ENCODE results near the gene ERAL1.
"Not testable (repeated sequence)": the region's sequence is repeated elsewhere in the genome, so short reads cannot be mapped to it uniquely, and the experiment has no call there.

Gene ERAL1

DNA sequence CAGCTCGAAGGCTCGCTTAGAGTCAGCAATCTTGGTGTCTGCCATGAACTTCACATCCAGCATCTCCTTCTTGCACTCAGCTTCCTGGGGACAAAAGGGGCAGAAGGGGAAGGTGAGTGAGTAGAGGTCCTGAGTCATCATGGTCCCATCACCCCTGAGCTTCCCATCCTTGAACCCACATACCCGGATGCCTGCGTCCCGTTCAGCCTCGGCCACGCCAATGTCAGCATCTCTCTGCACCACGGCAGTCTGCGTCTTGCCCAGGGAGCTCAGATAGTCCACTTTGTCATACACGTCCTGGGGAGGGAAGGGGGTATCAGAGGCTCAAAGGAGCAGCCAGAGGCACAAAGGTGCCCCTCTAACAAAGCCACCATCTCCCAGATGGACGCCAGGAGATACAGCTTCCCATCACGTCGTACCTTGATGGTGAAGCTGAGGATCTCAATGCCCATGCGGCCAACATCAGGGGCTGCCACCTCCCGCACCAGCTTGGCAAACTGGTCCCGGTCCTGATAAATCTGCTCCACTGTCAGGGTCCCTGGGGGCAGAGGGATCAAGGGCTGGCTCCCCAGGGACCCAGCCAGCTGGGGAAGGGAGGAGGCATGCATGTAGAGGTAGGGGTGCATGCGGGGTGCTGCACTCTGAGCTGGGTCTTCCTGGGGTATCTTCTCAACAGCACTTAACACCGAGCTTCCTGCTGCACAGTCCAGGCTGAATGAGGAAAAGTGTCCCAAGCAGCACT is 27.5 kb downstream of the ERAL1 start:
- H3K9ac ChIP-seq (ENCODE audit: low read length), result no peak overlapping the region
- no peaks in the 10 kb centered on the region for H3K27me3 ChIP-seq (ENCODE audit: control insufficient read depth, insufficient read depth, low read length)
- H3K9me3 ChIP-seq (ENCODE audit: control insufficient read depth, low read depth, low read length), result no peaks in the 10 kb centered on the region
- H3K4me3 ChIP-seq (ENCODE audit: low read length), result no peak overlapping the region
- no peaks in the 10 kb centered on the region for H3K4me1 ChIP-seq (ENCODE audit: control insufficient read depth, low read depth, low read length)
- H3K27ac ChIP-seq (ENCODE audit: low read length), result no peak overlapping the region
- peaks cover 37% of the 10 kb centered on the region for H3K36me3 ChIP-seq (ENCODE audit: control insufficient read depth, low read depth, low read length)

DNA sequence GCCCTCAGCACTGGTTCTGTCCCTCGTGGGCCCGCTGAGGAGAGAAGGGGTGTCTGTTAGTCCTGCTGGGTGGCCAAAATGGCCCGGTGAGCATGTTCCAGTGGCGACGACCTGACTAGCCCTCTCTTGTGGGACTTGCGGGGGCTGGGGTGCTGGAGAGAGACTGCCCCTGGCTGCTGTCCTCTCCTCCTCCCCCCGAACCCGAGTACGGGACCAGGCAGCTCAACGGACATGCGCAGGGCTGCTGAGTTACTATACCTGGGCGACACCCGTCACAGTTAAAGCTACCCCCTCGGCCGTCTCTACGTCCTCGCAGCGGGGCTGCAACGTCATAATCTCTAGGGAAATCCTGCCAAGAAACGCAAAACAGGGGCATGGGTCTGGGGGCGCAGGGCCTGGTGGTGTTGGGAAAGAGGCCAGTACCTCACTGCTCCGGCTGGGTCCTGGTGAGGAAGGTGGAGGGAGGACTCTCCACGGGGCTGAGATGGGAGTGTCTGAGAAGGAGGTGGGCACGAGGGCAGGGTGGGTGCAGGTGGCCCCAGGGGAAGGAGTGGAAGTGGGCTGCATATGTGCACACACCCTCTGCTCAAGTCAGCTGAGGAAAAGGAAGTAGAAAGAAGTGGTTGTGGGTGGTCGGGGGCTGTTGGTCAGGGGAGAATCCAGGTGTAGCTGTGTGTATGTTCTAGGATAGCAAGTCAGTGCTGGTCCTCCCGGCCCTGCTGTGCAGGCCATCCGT is 29.3 kb downstream of the ERAL1 start:
- peaks cover 35% of the 10 kb centered on the region for H3K36me3 ChIP-seq (ENCODE audit: control insufficient read depth, low read depth, low read length)
- H3K4me3 ChIP-seq (ENCODE audit: low read length), result no peak overlapping the region
- no peaks in the 10 kb centered on the region for H3K27me3 ChIP-seq (ENCODE audit: control insufficient read depth, insufficient read depth, low read length)
- H3K9ac ChIP-seq (ENCODE audit: low read length), result no peak overlapping the region
- H3K4me1 ChIP-seq (ENCODE audit: control insufficient read depth, low read depth, low read length), result no peaks in the 10 kb centered on the region
- no peaks in the 10 kb centered on the region for H3K9me3 ChIP-seq (ENCODE audit: control insufficient read depth, low read depth, low read length)
- H3K27ac ChIP-seq (ENCODE audit: low read length), result no peak overlapping the region

DNA sequence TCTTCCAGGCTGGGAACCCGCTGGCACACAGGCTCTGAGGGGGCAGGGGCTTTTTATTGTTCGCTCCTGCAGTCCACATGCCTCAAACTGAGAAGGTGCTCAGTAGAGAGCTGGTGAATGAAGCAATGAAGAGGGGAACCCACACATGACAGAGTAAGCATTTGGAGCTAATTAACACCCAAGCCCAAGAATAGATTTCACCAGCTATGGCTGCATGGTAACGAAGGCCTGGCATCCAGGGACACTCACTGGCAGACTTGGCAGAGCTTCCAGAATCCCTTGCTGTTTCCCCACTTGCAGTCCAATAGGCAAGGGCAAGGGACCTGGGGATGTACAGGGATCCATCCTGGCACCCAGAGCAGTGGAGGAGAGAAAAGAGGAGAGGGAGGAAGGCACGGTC is 30.5 kb downstream of the ERAL1 start:
- Histone ChIP-seq H3K36me3 (ENCODE audit: control insufficient read depth, low read depth, low read length) (peaks cover 25% of the 10 kb centered on the region), H3K27ac (ENCODE audit: low read length) (no peak overlapping the region), H3K4me1 (ENCODE audit: control insufficient read depth, low read depth, low read length) (no peaks in the 10 kb centered on the region), H3K9me3 (ENCODE audit: control insufficient read depth, low read depth, low read length) (no peaks in the 10 kb centered on the region), H3K4me3 (ENCODE audit: low read length) (no peak overlapping the region), H3K9ac (ENCODE audit: low read length) (no peak overlapping the region), H3K27me3 (ENCODE audit: control insufficient read depth, insufficient read depth, low read length) (no peaks in the 10 kb centered on the region)

DNA sequence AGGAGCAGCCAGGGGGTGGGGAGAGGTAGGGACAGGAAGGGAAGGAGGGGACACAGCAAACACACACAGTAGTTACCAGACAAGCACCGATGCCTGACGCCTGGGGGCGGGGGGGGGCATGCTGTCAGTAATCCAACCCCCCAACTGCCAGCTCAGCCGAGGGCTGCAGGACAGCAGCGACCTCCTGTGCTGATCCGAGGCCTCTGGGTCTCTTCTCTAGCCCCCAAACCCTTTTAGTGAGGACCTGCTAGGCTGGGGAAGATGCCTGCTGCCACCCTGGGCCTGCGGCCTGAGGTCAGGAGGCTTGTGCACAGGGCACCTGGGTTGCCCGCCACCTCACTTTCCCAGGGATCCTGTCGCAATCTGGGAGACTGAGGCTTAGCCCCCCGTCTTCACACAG is 31.1 kb downstream of the ERAL1 start:
- Histone ChIP-seq H3K27me3 (ENCODE audit: control insufficient read depth, insufficient read depth, low read length) (no peaks in the 10 kb centered on the region), H3K9ac (ENCODE audit: low read length) (no peak overlapping the region), H3K36me3 (ENCODE audit: control insufficient read depth, low read depth, low read length) (peaks cover 20% of the 10 kb centered on the region), H3K27ac (ENCODE audit: low read length) (no peak overlapping the region), H3K4me3 (ENCODE audit: low read length) (no peak overlapping the region), H3K4me1 (ENCODE audit: control insufficient read depth, low read depth, low read length) (no peaks in the 10 kb centered on the region), H3K9me3 (ENCODE audit: control insufficient read depth, low read depth, low read length) (no peaks in the 10 kb centered on the region)

DNA sequence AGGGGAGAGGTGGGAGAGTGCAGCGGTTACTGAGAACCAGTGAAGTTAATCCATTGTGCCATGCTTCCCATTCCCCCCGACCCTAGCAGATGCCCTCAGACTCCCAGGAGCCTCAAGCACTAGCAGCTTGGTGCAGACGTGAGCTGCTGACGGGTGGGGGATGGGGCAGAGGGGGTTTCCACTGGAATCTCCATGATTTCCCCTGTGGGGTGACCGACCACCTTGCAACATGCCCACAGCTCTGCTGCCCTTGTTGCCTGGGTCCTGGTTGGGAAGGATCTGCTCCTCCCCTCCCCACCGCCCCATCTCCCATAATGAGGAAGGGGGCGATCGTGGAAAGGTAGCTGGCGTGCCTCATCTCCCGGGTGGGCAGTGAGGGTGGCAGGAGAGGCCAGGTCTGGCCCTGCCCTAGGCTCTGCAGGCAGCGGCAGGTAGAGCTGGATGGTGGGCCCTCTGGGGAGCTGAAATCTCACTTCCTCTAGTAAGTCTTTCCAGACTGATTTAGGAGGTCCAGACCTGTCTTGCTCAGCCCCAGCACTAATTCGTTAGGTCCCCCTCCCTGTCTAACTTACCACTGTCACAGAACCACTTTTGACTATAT is 33.2 kb downstream of the ERAL1 start:
- H3K9ac ChIP-seq (ENCODE audit: low read length), result no peak overlapping the region
- no peaks in the 10 kb centered on the region for H3K4me1 ChIP-seq (ENCODE audit: control insufficient read depth, low read depth, low read length)
- peaks cover 1% of the 10 kb centered on the region for H3K36me3 ChIP-seq (ENCODE audit: control insufficient read depth, low read depth, low read length)
- H3K9me3 ChIP-seq (ENCODE audit: control insufficient read depth, low read depth, low read length), result no peaks in the 10 kb centered on the region
- no peak overlapping the region for H3K27ac ChIP-seq (ENCODE audit: low read length)
- H3K27me3 ChIP-seq (ENCODE audit: control insufficient read depth, insufficient read depth, low read length), result no peaks in the 10 kb centered on the region
- H3K4me3 ChIP-seq (ENCODE audit: low read length), result no peak overlapping the region

DNA sequence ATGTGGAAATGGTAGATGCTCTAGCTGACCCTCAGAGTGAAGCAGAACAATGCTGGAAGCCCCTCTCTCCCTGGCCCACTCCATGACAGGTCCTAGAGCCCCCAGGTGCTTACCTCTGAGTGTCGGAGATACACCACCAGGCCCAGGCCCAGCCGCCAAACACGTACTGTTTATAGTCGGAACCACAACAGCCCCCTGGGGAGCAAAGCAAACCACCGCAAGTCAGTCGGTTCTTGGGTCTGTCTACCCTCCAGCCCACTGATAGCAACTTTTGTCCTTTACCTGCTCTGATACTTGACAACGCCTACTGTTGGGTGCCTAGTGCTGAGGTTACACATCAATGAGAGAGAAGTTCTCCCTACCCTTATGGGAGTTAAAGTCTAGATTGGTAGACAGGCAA is 34.0 kb downstream of the ERAL1 start:
- Histone ChIP-seq H3K4me1 (ENCODE audit: control insufficient read depth, low read depth, low read length) (no peaks in the 10 kb centered on the region), H3K27me3 (ENCODE audit: control insufficient read depth, insufficient read depth, low read length) (no peaks in the 10 kb centered on the region), H3K27ac (ENCODE audit: low read length) (no peak overlapping the region), H3K9me3 (ENCODE audit: control insufficient read depth, low read depth, low read length) (no peaks in the 10 kb centered on the region), H3K9ac (ENCODE audit: low read length) (no peak overlapping the region), H3K36me3 (ENCODE audit: control insufficient read depth, low read depth, low read length) (no peaks in the 10 kb centered on the region), H3K4me3 (ENCODE audit: low read length) (no peak overlapping the region)

DNA sequence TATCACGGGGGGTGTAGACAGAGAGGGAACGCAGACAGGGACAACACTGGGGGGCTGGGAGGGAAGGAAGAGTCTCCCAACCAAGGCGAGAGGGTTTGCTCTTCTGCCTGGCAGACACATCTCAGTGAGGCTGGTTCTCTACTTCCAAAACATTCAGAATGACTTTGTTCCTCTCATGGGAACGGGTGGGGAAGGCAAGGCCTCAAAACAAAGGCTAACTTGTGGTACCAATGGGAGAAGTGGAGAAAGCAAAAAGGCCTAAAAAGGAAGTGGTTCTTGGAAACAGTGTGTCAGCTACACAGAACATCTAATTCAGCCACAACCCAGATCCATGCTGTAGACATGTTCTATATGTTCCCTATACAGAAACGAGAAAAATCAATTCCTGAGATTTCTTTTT is 35.2 kb downstream of the ERAL1 start:
- no peaks in the 10 kb centered on the region for H3K4me1 ChIP-seq (ENCODE audit: control insufficient read depth, low read depth, low read length)
- H3K4me3 ChIP-seq (ENCODE audit: low read length), result no peak overlapping the region
- no peaks in the 10 kb centered on the region for H3K27me3 ChIP-seq (ENCODE audit: control insufficient read depth, insufficient read depth, low read length)
- no peaks in the 10 kb centered on the region for H3K36me3 ChIP-seq (ENCODE audit: control insufficient read depth, low read depth, low read length)
- no peaks in the 10 kb centered on the region for H3K9me3 ChIP-seq (ENCODE audit: control insufficient read depth, low read depth, low read length)
- H3K9ac ChIP-seq (ENCODE audit: low read length), result no peak overlapping the region
- H3K27ac ChIP-seq (ENCODE audit: low read length), result no peak overlapping the region

DNA sequence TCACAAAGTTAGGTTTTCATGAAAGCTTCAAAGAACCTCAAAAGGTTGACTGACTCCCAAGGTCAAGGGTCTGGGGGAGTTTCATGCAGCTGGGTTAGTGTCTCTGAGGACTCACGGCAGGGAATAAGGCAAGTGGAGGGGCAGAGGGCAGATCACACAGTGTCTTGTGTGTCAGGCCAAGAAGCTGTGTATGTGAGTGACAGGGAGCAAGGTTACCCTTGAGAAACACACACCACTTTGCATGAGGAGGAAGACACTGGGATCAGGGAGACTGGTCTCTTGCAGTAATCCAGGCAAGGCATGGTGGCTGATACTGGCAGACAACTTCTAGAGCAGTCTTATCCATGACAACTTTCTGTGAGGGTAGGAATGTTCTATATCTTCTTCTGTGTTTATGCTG is 36.4 kb downstream of the ERAL1 start:
- Histone ChIP-seq H3K9ac (ENCODE audit: low read length) (no peak overlapping the region), H3K36me3 (ENCODE audit: control insufficient read depth, low read depth, low read length) (no peaks in the 10 kb centered on the region), H3K4me1 (ENCODE audit: control insufficient read depth, low read depth, low read length) (peaks cover 5% of the 10 kb centered on the region), H3K4me3 (ENCODE audit: low read length) (no peak overlapping the region), H3K27me3 (ENCODE audit: control insufficient read depth, insufficient read depth, low read length) (no peaks in the 10 kb centered on the region), H3K27ac (ENCODE audit: low read length) (no peak overlapping the region), H3K9me3 (ENCODE audit: control insufficient read depth, low read depth, low read length) (no peaks in the 10 kb centered on the region)

DNA sequence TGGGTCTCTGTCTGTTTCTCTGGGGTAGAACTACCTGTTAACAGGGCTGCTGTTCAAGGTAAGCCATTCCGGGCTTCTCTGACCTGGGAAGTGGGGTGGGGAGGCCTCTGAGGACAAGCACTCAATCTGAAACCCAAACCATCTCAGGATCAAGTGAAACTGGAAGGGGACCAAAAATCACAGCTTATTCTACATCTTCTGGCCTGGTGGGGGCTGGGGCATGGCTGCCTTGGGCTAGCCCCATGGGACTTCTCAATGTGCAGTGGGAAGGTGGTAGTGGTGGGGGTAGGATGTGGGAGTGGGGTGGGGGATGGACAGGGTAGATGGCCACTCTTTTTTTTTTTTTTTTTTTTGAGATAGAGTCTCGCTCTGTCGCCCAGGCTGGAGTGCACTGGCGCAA is 37.2 kb downstream of the ERAL1 start:
- no peak overlapping the region for H3K27ac ChIP-seq (ENCODE audit: low read length)
- H3K27me3 ChIP-seq (ENCODE audit: control insufficient read depth, insufficient read depth, low read length), result no peaks in the 10 kb centered on the region
- no peaks in the 10 kb centered on the region for H3K36me3 ChIP-seq (ENCODE audit: control insufficient read depth, low read depth, low read length)
- H3K4me1 ChIP-seq (ENCODE audit: control insufficient read depth, low read depth, low read length), result peaks cover 9% of the 10 kb centered on the region
- no peak overlapping the region for H3K9ac ChIP-seq (ENCODE audit: low read length)
- H3K4me3 ChIP-seq (ENCODE audit: low read length), result no peak overlapping the region
- H3K9me3 ChIP-seq (ENCODE audit: control insufficient read depth, low read depth, low read length), result no peaks in the 10 kb centered on the region

DNA sequence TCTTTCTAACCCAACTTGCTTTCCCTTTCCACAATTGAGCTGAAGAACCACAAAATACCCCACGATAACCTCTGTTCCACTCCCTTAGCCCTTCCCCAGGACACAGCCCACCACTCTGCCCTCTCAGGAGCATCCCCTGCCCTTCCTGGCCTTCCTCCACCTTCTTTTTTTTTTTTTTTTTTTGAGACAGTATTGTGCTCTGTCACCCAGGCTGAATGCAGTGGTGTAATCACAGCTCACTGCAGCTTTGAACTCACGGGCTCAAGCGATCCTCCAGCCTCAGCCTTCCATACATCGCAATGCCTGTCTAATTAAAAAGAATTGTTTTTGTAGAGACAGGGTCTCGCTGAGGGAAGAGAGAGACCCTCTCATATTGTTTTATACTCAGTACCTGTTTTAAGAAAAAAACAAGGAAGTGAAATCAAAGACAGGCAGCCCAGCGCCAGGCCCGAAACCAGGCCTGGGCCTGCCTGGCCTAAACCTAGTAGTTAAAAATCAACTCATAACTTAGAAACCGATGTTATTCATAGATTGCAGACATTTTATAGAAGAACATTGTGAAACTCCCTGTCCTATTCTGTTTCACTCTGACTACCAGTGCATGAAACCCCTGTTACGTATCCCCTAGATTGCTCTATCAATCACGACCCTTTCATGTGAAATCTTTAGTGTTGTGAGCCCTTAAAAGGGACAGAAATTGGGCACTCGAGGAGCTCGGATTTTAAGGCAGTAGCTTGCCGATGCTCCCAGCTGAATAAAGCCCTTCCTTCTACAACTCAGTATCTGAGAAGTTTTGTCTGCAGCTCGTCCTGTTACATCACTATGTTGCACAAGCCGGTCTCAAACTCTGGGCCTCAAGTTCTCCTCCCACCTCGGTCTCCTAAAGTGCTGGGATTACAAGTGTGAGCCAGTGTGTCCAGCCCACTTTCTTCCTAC is 38.7 kb downstream of the ERAL1 start:
- not testable (repeated sequence) for H3K9ac ChIP-seq (ENCODE audit: low read length); H3K27ac ChIP-seq (ENCODE audit: low read length); H3K4me3 ChIP-seq (ENCODE audit: low read length); H3K27me3 ChIP-seq (ENCODE audit: control insufficient read depth, insufficient read depth, low read length); H3K9me3 ChIP-seq (ENCODE audit: control insufficient read depth, low read depth, low read length); H3K4me1 ChIP-seq (ENCODE audit: control insufficient read depth, low read depth, low read length); H3K36me3 ChIP-seq (ENCODE audit: control insufficient read depth, low read depth, low read length)

DNA sequence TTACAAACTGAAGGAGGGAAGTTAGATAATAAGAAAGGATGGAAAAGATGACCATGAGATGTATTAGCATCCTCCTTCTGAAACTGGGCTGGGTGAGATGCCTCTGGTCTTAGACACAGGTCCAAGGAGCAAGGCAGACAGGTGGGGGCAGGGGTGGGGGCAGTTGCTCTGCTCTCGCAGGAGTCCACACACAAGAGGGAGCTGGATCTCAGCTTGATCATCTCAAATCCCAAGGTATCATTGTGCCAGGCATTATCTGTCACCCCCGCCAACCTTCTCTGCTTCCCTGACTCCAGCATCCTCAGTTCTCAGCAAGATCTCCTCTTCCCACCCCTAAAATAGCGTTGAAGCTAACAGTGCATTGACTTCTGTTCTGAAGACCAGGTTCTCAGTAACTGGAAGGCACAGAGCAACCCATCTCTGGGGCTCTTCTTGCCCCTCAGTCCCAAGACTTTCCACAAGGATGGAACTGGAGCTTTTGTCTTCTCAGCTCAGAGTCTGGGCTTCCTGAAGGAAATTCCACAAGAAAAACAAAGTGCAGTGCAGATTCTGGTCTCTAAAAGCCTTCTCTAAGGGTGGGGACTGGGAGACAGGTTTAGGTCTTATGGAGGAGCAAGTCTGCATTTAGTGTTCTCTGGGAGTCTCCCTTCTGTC is 41.1 kb downstream of the ERAL1 start:
- H3K9me3 ChIP-seq (ENCODE audit: control insufficient read depth, low read depth, low read length), result no peaks in the 10 kb centered on the region
- no peaks in the 10 kb centered on the region for H3K36me3 ChIP-seq (ENCODE audit: control insufficient read depth, low read depth, low read length)
- peaks cover 9% of the 10 kb centered on the region for H3K4me1 ChIP-seq (ENCODE audit: control insufficient read depth, low read depth, low read length)
- H3K27ac ChIP-seq (ENCODE audit: low read length), result no peak overlapping the region
- H3K27me3 ChIP-seq (ENCODE audit: control insufficient read depth, insufficient read depth, low read length), result no peaks in the 10 kb centered on the region
- H3K4me3 ChIP-seq (ENCODE audit: low read length), result peak overlapping the region; percentile 84
- peak overlapping the region; percentile 79 for H3K9ac ChIP-seq (ENCODE audit: low read length)
